ENCODE data around the gene ABHD16B.
"Not testable (repeated sequence)": the region's sequence is repeated elsewhere in the genome, so short reads cannot be mapped to it uniquely, and the experiment has no call there.

Gene ABHD16B

DNA sequence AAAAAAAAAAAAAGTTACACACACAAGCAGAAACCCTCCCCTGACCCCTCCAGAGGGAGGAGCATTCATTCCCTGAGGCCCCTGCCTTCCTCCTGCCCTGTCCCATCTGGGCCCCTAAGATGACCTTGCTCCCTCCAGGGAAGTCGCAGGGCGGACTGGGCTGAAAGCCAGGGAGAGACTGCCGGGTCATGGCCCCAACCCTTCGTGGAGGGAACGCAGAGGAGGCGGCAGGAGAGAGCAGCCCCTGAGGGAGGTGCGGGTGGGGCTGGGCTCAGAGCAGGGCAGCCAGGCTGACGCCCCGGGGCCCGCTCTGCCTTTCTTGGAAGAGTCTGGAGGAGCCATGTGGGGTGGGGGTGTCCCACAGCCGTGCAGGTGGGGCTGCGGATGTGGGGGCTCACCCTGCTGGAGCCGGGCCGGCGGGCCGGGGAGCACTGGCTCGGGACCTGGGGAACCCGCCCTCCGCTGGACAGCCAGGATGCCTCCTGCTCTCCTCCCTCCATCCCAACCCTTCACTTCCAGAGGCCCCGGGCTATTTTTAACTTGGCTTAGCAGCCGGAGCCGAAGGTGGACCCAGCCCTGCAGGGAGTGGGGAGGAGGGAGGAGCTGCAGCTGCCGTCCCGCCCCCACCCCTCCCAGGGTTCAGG is 15.0 kb upstream of the ABHD16B start:
- no peak overlapping the region for H3K4me3 ChIP-seq (ENCODE audit: low read depth, low read length)
- CTCF ChIA-PET: no interaction called here
- TF ChIP-seq, protein P1, sequence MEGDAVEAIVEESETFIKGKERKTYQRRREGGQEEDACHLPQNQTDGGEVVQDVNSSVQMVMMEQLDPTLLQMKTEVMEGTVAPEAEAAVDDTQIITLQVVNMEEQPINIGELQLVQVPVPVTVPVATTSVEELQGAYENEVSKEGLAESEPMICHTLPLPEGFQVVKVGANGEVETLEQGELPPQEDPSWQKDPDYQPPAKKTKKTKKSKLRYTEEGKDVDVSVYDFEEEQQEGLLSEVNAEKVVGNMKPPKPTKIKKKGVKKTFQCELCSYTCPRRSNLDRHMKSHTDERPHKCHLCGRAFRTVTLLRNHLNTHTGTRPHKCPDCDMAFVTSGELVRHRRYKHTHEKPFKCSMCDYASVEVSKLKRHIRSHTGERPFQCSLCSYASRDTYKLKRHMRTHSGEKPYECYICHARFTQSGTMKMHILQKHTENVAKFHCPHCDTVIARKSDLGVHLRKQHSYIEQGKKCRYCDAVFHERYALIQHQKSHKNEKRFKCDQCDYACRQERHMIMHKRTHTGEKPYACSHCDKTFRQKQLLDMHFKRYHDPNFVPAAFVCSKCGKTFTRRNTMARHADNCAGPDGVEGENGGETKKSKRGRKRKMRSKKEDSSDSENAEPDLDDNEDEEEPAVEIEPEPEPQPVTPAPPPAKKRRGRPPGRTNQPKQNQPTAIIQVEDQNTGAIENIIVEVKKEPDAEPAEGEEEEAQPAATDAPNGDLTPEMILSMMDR (IDR thresholded peaks at IDR 0.05; ENCODE audit: insufficient read depth, low read length, missing control alignments): no peak
- POLR2A ChIA-PET: no interaction called here
- DNase-seq (ENCODE audit: low read depth, low spot score): no peak

DNA sequence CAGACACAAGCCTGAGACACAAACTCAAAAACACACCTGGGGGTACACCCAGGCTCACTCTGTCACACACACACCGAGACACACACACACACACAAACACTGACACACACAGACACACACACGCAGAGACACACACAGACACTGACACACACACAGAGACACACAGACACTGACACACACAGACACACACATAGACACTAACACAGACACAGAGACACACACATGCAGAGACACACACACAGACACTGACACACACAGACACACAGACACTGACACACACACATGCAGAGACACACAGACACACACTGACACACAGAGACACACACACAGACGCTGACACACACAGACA is 14.4 kb upstream of the ABHD16B start:
- no peak overlapping the region for H3K4me3 ChIP-seq (ENCODE audit: low read depth, low read length)
- no peak for DNase-seq (ENCODE audit: low read depth, low spot score)
- TF ChIP-seq, protein P1 (IDR thresholded peaks at IDR 0.05; ENCODE audit: insufficient read depth, low read length, missing control alignments): no peak
- ChIA-PET POLR2A (no interaction called here), CTCF (interaction anchor here (1.4 kb wide), 1 partner anchor 11 kb away, joined by 3 read pairs; no protein-coding TSS in a partner anchor)

DNA sequence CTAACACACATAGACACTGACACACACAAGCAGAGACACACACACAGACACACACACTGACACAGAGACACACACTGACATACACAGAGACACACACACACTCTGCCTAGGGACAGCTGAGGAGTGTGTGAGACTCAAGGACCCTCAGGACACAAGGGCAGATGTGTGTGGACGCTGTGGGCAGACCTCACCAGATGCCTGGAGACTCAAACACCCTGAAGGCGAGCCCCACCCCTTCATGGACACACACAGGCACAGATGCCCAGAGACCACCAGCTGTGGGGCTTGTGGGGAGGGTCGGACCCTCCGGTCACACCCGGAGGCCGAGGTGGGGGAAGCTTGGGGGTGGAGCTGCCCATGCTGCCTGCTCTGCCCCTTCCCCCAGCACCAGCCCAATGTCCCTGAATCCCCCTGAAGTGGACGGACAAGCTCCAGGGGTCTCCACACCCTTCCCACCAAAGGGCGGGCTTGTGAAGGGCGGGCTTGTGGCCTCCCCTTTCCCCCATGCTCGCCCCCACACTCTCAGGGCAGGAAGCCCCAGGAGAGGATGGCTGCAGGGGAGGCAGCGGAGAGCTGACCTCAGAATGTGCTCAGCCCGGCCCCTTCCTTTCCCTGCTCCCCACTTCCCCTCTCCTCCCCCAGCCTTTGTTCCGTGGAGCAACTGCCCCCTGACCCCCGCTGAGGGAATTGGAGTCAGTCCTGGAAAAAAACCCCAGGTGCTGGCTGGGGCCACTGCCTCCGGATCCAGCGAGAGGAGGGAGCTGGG is 13.9 kb upstream of the ABHD16B start:
- ChIA-PET CTCF (interaction anchor here (1.4 kb wide), 1 partner anchor 11 kb away, joined by 3 read pairs; no protein-coding TSS in a partner anchor), POLR2A (no interaction called here)
- no peak for DNase-seq (ENCODE audit: low read depth, low spot score)
- TF ChIP-seq, protein P1 (IDR thresholded peaks at IDR 0.05; ENCODE audit: insufficient read depth, low read length, missing control alignments): no peak
- no peak overlapping the region for H3K4me3 ChIP-seq (ENCODE audit: low read depth, low read length)

DNA sequence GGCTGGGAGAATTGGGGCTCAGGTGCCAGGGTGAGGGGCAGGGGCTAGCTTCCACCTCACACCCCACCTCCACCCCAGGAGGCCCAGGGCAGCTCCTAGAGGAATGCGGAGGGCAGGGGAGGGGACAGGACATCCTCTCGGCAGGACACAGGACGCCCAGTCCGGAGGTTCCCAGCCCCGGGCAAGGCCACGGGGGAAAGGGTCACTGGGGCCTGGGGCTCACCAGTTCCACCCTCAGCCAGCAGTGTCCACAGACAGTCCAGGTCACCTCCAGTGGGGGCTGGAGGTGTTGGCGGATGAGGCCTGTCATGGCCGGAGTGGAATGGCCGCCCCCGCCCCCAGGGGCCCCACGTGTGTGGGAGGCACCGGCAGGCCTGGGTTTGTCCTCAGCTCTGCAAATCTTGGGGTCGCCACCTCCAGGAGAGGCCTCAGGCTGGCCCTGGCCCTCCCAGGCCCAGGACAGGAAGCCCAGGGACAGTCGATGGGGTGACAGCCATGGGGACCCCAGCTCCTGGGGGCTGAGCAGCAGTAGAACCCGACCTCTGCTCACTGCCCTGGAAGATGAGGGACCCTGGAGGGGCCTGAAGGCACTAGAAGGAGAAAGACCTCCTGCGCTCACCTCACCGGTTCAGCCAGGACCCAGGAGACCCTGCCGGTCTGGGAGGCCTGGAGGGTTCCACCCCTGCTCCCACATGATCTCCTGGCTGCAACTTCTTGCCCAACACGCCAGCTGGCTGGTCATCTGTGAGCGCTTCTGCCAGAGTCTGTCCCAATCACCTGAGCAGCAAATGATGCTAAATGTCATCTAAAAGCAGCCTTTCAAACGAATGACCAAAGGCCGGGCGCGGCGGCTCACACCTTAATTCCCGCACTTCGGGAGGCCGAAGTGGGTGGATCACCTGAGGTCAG is 13.0 kb upstream of the ABHD16B start:
- TF ChIP-seq, protein P1 (IDR thresholded peaks at IDR 0.05; ENCODE audit: insufficient read depth, low read length, missing control alignments): no peak
- H3K4me3 ChIP-seq (ENCODE audit: low read depth, low read length): no peak overlapping the region
- ChIA-PET POLR2A (no interaction called here), CTCF (interaction anchor here (1.4 kb wide), 1 partner anchor 10 kb away, joined by 3 read pairs; no protein-coding TSS in a partner anchor)
- no peak for DNase-seq (ENCODE audit: low read depth, low spot score)

DNA sequence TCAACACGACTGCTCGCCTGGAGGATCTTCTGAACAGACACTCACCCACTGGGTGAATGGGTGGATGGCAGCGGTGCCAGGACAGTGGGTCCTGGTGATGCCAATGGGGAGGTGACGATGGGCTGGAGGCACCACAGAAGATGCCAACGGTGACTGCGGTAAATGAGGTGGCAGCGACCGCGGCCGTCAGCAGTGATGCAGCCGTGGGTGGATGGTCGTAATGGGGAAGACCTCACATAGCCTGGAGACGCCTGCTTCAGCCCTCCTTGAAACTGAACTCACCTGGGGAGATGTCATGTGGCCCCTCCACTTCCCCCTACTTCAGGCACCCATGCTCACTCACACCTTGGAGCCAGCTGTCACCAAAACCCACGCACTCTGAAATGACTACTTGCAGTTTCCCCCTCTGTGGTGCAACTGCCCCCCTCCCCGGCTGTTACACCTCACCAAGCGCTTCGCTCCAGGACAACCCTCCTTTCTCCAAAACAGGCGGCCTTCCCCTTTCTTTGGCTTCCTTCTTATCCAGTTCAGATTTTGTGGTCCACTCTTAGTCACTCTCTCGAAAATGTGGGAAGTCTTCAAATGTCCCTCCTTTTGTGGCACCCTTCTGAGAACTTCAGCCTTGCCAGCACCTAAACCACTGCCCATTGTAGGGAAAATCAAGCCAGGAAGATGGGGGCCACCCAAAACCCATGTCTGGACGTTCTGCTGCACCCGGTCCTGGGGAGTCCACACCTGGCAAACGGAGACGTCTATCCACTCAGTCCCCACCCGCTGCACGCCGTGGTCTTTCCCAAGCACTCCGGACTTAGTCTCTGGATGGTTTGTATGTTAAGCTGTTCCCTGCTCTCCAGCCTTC is 10.4 kb upstream of the ABHD16B start:
- TF ChIP-seq, protein P1 (IDR thresholded peaks at IDR 0.05; ENCODE audit: insufficient read depth, low read length, missing control alignments): no peak
- ChIA-PET POLR2A (interaction anchor here (0.7 kb wide), 1 partner anchor 14 kb away, joined by 3 read pairs; no protein-coding TSS in a partner anchor), CTCF (interaction anchor here (1.2 kb wide), 1 partner anchor 13 kb away, joined by 4 read pairs; no protein-coding TSS in a partner anchor)
- H3K4me3 ChIP-seq (ENCODE audit: low read depth, low read length): no peak overlapping the region
- no peak for DNase-seq (ENCODE audit: low read depth, low spot score)

DNA sequence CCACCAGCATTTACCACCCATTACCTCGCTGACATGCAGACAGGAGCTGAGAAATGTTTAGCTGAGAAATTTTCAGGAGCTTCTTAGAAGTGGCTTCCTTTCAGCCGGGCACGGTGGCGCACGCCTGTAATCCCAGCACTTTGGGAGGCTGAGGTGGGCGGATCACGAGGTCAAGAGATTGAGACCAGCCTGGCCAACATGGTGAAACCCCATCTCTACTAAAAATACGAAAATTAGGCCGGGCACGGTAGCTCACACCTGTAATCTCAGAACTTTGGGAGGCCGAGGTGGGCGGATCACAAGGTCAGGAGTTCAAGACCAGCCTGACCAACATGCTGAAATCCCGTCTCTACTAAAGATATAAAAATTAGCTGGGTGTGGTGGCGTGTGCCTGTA is 9.8 kb upstream of the ABHD16B start:
- not testable (repeated sequence) for H3K4me3 ChIP-seq (ENCODE audit: low read depth, low read length); DNase-seq (ENCODE audit: low read depth, low spot score)
- CTCF ChIA-PET: interaction anchor here (1.2 kb wide), 1 partner anchor 12 kb away, joined by 4 read pairs; no protein-coding TSS in a partner anchor
- POLR2A ChIA-PET: interaction anchor here (0.7 kb wide), 1 partner anchor 15 kb away, joined by 3 read pairs; no protein-coding TSS in a partner anchor

DNA sequence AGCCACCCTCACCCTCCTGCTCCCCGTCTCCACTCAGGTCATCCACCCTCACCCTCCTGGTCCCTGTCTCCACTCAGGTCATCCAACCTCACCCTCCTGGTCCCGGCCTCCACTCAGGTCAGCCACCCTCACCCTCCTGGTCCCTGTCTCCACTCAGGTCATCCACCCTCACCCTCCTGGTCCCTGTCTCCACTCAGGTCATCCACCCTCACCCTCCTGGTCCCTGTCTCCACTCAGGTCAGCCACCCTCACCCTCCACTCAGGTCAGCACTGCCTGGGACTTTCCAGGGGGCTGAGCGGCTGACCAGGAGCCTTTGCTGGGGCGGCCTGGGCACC is 7.6 kb upstream of the ABHD16B start:
- POLR2A ChIA-PET; DNase-seq (ENCODE audit: low read depth, low spot score); H3K4me3 ChIP-seq (ENCODE audit: low read depth, low read length): not testable (repeated sequence)
- CTCF ChIA-PET: interaction anchor here (2.2 to 3.5 kb wide), 2 partner anchors 78 to 316 kb away, joined by 8 to 11 read pairs; partner anchors contain the start of gene PTK6
